NOMO-1 treated with dmso at 0.1 percent for 144 hours (cell line): ENCODE results near the gene CCSAP.
"Not testable (repeated sequence)": the region's sequence is repeated elsewhere in the genome, so short reads cannot be mapped to it uniquely, and the experiment has no call there.

Experiments
- DNase-seq: peaks from one replicate; lab custom pipeline; 2025; ENCODE audit not compliant: unreplicated experiment; lab: John Stamatoyannopoulos, UW

CCSAP gene

DNA sequence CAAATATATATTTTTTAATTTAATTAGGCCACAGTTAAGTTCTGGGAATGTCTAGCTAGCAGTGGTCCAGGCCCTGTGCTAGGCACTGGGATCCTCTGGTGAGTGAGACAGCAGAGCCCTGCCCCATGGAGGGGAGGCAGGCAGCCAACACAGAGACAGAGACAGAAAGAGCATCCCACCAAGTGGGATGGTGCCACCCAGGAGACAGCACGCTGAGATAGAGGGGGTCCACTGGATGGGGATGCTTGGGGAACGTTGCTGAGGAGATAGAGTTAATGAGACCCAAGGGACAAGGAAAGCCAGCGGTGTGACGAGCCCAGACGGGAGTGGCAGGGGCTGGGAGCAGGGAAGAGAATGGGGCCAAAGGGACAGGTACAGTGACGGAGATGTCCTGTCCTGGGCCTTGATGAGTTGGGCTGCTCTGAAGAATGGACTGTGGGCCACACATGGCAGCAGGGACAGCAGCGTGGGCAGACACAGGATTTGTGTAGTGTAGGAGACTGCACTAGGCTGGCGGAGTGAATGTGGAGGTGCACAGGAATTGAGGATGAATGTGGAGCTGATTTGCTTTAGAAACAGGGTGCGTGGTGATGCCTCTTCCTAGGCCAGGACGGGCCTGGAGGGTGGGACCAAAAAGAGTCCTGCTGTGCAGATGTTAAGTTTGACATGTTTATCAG is 49.2 kb downstream of the CCSAP start:
- no peak for DNase-seq

DNA sequence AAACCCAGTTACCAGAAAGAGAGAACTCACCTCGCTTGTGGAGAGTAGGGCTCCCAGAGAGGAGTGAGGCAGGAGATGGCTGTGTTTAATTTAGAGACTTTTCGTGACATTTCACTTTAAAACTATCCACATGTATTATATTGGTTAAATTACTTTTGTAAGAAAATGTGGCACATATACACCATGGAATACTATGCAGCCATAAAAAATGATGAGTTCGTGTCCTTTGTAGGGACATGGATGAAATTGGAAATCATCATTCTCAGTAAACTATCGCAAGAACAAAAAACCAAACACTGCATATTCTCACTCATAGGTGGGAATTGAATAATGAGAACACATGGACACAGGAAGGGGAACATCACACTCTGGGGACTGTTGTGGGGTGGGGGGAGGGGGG is 51.2 kb downstream of the CCSAP start:
- DNase-seq, result not testable (repeated sequence)

DNA sequence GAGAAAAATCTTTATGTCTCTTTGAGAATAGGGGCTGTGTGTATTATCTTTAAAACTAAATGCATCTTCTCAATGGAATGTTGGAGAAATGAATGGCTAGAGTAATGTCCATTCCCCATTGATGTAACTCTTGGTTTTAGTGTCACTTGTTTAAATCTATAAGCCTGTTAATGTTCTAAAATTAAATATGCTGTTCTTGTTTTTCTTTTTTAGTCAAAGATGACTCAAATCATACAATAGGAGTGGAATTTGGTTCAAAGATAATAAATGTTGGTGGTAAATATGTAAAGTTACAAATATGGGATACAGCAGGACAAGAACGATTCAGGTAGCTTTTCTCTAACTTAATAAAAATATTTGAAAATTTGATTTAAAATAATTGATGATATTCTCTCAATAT is 54.3 kb downstream of the CCSAP start:
- DNase-seq, result no peak

DNA sequence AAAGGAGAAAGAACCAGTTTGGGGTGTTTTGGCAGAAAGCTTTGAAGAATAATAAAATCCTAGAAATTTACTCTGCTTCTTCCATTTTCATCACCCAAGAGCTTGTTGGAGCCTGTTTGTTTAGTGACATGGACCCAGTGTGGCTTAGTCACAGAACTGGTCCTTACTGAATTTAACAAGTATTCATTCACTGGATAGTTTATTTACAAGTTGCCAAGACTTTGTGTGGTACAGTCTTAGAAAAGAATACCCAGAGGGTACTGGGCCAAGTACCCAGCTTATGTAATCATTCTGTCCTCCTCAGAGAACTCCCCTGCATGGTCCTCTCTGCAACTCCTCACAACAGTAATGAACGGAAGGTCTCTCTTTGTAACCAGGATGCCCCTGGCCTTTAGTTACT is 55.6 kb downstream of the CCSAP start:
- no peak for DNase-seq

DNA sequence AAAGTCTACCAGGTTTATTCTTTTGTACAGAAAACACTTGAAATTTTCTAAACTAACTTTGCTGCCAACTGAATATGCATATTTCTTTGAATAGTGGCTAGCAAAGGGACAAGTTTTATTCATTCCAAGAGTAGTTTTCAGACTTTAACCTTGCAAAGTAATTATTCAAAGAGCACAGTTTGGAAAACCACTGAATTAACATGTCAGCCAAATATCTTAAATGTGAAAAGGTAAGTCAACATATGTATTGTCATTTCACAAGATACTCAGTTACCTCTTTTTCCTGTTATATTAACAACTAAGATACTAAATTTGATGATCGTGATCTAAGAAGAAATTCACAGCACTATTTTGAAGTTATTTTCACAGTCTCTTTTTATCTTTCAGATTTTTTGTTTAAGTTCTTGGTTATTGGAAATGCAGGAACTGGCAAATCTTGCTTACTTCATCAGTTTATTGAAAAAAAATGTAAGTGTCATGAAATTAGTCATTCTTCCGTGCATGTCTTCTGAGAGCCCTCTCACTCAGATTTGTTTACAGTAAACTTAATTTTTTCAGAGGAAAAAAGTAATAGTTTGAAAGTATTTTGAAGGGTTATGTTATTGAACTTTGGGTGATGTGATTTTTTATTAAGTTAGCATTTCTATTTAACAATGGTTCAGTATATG is 56.6 kb downstream of the CCSAP start:
- no peak for DNase-seq

DNA sequence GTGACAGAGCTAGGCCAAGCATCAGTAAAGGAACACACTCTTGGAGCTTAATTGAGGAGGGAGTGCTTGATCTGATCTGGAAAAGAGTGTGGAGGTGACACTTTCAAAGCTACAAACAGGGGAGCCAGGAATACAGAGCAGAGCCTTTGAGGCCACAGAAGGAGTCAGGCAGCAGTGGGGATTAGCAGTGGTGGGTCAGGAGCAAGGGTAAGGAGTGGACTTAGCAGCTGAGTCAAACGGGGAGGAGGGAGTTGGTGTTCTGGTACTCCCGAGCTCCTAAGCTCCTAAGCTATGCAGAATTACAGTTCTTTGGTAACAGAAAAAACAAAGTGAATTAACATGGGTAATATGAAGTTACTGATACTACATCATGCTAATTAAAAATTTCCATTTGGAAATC is 57.4 kb downstream of the CCSAP start:
- DNase-seq, result no peak

DNA sequence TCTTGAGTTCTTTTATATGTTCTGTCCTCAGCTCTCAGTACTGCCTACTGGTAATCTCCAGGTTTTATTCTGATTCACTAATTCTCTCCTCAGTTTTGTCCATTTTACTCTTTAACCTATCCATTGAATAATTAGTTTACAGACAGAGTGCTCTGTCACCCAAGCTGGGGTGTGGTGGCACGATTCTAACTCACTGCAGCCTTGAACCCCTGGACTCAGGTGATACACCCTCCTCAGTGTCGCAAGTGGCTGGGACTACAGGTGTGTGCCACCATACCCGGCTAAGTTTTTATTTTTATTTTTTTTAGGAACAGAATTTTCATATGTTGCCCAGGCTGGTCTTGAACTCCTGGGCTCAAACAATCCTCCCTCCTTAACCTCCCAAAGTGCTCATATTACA is 58.0 kb downstream of the CCSAP start:
- no peak for DNase-seq

DNA sequence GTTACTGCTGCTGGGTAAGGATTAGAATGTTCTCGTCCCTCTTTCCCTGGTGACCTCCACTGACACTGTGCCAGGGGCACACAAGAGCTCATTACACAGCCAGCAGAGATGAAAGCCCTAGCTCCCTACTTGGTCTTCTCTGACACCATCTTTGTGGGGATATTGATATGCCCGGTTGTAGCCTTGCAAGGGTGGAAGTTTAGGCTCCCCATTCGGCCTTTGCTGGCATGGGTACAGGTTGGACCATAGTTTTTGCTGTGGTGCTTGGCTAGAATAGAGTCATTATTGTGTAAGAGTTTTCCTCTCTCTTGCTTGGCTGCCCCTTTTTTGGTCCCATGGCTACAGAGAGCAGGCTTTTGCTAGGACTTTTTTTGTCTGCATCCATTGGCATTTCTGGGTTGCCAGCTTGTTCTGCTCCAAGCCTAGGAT is 59.6 kb downstream of the CCSAP start:
- DNase-seq, result no peak

DNA sequence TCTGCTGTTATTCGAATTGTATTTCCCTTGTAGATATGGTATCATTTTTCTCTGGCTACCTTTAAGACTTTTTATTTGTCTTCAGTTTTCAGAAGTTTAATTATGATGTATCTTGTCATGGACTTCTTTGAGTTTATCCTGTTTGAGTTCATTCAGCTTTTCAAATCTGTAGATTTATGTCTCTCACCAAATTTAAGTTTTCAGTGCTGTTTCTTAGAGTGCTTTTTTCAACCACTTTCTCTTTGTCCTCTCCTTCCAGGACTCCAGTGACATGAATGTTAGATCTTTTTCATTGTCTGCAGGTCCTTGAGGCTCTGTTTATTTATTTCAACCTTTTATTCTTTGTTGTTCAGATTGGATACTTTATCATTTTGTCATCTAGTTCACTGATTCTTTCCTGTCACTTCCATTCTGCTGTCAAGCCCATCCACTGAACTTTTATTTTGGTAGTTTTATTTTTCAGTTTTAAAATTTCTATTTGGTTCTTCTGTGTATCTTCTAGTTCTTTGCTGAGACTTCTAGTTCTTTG is 60.5 kb downstream of the CCSAP start:
- no peak for DNase-seq

DNA sequence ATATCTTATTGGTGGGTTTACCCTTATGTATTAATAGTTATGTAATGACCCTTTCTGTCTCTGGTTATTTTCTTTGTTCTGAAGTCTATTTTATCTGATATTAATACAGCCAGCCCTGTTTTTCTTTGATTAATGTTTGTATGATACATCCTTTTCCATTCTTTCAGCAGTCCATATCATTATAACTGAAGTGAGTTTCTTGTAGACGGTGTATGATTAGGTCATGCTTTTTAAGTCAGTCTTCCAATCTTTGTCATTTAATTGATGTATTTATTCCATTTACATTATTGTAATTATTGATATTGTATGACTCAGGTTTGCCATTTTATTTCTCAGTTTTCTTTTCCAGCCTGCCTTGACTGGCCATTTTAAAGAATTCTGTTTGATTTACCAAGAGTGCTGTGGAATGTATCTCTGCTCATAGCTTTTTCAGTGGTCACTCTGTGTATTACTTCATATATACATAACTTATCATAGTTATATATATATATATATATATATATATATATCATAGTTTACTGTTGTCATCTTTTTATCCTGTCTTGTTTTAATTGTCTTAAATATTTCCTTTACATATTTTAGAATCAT is 61.4 kb downstream of the CCSAP start:
- DNase-seq, result no peak

DNA sequence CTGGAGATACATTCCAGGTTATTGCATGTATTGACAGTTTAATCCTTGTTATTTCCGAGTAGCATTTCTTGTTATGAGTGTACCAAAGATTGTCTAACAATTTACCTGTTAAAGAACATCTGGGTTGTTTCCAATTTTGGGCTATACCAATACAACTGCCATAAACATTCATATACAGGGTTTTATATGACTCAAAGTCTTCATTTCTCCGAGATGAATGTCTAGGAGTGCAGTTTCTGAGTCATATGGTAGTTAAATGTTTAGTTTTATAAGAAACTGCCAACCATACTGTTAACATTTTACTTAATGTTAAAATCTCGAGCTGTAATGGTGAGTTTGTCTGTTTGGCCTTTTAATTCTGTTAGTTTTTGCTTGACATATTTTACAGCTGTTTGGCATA is 61.9 kb downstream of the CCSAP start:
- no peak for DNase-seq

DNA sequence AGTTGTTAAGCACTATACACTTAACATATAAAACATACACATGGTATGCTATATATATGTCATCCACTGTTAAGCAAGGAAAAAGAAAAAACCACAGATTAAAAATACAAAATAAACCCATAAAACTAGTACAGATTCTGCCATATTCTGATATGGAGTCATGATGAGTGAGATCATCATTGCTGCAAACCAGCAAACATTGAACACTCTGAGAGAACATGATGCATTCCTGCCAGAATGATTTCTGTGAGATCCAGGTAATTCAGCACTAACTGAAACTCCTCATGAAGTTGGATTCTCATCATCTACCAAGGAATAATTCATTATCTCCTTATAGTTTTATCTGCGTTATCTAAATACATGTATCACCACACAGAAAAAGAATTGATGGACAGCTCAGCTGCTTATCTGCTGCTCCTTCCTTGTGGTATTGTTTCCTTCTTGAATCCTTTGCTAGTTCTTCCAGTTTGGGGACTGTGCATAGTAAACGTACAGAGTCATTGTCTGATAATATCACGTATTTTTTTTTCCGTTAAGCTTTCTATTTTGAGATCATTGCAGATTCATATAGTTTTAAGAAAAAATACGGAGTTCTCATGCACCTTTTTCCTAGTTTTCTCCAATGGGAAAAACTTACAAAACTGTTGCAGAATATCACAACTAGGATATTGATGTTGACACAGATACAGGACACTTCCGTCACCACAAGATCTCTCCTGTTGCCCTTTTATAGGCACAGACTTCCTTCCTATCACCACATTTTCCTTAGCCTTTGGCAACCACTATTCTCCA is 62.6 kb downstream of the CCSAP start:
- DNase-seq, result no peak

DNA sequence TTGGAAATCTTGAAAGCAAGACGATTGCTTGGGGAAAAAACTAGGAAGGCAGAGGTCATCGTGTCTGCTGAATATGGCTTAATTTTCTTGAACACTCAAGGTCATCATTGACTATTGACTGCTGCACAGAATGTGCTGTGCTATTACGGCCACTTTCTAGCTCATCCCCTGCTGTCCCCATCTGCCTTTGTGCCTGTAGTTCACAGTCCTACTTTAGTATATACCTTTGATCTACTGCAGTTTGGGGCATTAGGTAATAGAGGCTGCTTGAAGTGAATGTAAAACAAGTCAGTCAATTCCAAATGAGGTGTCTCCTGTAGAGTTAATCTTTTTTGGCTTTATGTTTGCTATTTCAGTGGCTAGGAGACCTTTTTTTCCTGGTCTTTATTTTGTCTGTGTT is 63.6 kb downstream of the CCSAP start:
- DNase-seq, result no peak

DNA sequence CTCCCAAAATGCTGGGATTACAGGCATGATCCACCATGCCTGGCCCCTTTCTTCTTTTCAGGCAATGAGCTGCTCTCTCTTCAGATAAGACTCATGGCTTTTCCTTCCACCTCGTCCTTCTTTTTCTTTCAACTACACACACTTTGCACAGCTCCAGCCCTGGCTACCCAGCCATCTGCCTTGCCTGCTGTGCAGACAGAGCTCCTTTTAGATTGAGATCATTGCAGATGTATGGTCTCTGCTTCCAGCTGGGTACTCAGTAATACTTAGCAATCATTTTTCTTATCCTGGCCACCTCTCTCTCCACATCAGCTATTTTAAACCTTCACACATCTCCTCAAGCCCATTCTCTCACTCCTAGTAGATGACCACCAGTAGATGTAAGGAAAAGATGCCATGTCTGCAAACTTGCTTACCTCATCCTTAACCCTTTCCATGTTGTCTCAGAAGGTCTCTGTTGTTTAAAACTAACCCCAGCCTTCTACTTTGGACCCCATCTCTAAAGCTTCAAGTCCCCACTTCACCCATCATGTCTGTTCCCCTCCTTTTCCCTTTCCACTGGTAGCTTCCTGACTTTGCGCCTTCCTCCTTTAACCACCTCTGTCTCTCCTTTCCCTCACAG is 64.6 kb downstream of the CCSAP start:
- no peak for DNase-seq

DNA sequence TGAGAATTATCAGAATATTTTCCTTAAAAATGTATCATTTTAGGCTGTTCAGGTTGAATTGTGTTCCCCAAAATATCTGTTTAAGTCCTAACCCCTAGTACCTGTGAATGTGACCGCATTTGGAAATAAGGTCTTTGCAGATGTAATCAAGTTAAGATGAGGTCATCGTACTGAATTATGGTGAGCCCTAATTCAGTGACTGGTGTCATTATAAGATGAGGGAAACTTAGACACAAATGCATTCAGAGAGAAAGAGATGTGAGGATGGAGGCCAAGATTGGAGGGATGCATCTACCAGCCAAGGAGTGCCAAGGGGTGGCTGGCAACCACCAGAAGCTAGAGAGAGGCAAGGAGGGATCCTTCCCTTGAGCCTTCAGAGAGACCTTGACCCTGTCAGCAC is 67.8 kb downstream of the CCSAP start:
- no peak for DNase-seq

DNA sequence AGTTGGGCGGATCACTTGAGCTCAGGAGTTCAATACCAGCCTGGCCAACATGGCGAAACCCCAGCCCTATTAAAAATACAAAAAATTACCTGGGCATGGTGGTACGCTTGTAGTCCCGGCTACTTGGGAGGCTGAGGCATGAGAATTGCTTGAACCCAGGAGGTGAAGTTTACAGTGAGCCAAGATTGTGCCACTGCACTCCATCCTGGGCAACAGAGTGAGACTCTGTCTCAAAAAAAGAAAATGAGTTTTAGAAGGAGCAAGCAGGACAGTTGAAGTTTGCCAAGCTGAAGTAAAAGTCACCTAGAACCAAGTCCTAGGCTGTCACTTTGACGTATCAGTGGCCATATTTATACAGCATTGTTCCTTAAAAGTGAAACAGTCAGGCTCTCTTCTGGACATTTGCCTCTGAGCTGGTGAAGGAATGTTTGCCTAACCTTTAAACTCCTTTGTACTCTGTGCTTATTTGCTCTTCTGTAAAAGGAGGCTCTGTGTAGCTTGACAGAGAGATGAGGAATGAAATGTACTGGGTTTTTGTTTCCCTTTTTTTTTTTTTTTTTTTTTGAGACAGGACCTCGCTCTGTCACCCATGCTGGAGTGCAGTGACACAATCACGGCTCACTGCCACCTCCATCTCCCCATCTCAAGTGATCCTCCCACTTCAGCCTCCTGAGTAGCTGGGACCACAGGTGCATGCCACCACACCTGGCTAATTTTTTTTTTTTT is 69.2 kb downstream of the CCSAP start:
- DNase-seq, result no peak

DNA sequence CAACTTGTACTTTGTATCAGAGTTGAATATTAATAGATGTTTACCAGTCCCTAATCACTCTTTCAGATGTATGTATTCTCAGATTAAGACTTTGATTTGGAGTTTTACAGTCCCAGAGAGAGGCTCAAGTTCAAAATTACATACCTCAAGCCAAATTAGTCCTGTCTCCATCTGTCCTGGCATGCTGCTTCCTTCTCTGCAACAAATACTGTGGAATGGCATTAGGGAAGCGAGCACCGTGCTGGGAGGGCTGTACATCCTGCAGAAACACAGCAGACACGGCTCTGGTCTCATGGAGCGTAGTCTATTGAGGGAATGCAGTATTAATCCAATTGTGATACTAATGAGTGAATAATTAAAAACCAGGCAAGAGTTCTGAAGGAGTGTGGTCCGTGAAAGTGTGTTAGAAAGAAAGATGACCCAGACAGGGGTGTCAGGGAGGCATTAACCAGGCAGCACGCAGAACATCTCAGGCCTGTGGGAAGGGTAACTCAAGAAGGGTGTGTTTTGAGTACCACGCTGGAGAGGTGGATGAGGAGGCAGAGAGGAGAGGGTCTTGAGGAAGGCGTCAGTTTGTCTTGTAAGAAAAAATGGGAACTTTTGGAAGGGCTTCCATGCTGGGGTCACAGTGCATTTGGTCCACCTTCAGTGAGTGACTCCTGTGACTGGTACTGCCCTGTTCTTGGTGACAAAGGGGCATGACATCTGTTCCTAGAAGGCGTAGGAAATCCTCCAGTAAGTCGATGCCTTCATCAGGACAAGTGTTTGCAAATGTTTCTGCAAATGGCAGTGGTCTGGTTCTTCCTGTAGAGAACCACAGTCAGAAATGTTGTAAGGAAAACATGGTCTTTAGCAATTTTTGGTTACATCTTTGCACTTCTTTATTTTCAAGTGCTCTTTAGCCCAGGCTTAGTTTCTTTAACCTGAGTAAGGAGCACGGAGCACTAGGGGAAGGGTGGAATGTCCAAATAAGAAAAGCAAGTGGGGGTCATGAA is 70.4 kb downstream of the CCSAP start:
- DNase-seq, result no peak

DNA sequence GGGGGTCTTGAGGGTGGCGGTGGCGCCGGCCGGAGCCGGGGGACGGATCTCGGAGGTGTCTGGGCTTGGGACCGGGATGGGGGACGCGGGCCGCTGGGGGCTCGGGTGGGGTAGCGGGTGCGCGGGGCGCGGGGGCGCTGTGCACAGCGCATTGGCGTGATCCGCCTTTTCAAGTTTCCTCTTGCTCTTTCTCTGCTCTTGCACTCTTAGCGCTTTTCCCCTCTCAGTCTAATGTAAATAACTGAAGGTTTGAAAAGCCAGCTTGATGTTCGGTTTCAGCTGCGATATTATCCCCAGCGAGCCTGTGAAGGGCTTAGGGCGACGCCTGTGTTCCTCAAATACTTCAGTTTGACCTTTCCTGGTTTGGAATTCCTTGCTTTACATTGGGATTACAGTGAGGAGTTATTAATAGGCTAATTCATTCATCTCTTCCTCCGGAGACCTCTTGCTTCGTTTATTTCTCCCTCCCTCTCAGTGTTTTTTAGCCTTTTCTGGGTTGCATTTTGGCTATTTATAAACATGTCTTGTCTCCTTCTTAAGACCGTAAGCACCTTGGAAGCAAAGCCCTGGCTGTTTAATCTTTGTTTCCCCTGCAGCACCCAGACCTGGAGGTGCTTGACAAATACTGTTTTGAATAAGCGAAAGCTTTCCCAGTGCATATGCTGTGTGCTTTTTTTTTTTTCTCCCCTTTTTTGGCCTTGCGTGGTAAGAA is 71.2 kb downstream of the CCSAP start:
- DNase-seq, result peak; percentile 6
